Mucosa of descending colon (tissue), 3 donors: ENCODE results near the gene MYO5B. TPM values are rescaled to one million over a fixed set of nuclear protein-coding genes. Genes with fewer than 3 reads are reported as not detected.

Experiments
- ATAC-seq: fragments of 200-7000 bp; cut with Tn5 transposase; one replicate; pipeline ENCODE4 v1.9.1; 2020; ENCODE audit warnings: mild to moderate bottlenecking, moderate library complexity
- DNase-seq, 3 donors: peaks; one replicate each; pipeline ENCODE4 v3.0.0-alpha.2; 2020
- H3K36me3 ChIP-seq: fragments of 200-600 bp; one replicate; pipeline ENCODE4 v1.8.0; 2021; ENCODE audit warnings: low read depth, mild to moderate bottlenecking
- H3K4me1 ChIP-seq: fragments of 200-600 bp; one replicate; pipeline ENCODE4 v1.8.0; 2021; ENCODE audit warnings: low read depth, mild to moderate bottlenecking
- H3K4me3 ChIP-seq: fragments of 200-600 bp; one replicate; pipeline ENCODE4 v1.8.0; 2021; ENCODE audit warnings: mild to moderate bottlenecking
- H3K9me3 ChIP-seq: fragments of 200-600 bp; one replicate; pipeline ENCODE4 v1.8.0; 2021; ENCODE audit warnings: mild to moderate bottlenecking
- CTCF ChIP-seq: fragments of 200-600 bp; IDR thresholded peaks from one replicate; pipeline ENCODE4 v1.8.0; 2022; ENCODE audit warnings: antibody characterized with exemption, mild to moderate bottlenecking
- intact Hi-C, 2 donors: fragments of 100-400 bp; cut with DNase I in 1 of 2; cut with micrococcal nuclease in 1 of 2; formaldehyde crosslinking; loops; one replicate each; pipeline versions ENCODE4 v1.11.0 to v1.11.1; 2022; cut with DNase I, micrococcal nuclease
- total RNA-seq, 3 donors: library from RNA; stranded (reverse); fragmentation: NEBNext Ultra II Directional in 2 of 3; extraction: Animal tissue kit (Norgen Biotek cat#: 25700) in 2 of 3; gene quantifications; one replicate each; pipeline versions ENCODE4 v1.2.1 to v1.2.4, GENCODE V29; 2021 to 2023
- donor health status: DM: no; HTN: no; CAD: no; lungs with moderate emphysema.
- donor health status: DM: no; HTN: no; CAD: no.
- donor health status: DM: no; HTN: yes; CAD: no.

The MYO5B gene
- total RNA-seq, 3 donors from 2014 or later: 52.7 to 179 (median 120) TPM

- Histone ChIP-seq H3K4me1 (no peaks in the 10 kb centered on the region), H3K9me3 (no peaks in the 10 kb centered on the region), H3K36me3 (no peaks in the 10 kb centered on the region), H3K4me3 (no peak overlapping the region)
- intact Hi-C loops: no loop called here
- TF ChIP-seq CTCF: no peak
- ATAC-seq: no peak
- DNase-seq: no peak
Measured at GRCh38 chr18:49901862-49902340, 293.0 kb downstream of the MYO5B start.

- DNase-seq (no peak), ATAC-seq (peak; percentile 41)
- intact Hi-C loops: no loop called here
- Histone ChIP-seq H3K4me1 (no peaks in the 10 kb centered on the region), H3K9me3 (no peaks in the 10 kb centered on the region), H3K4me3 (no peak overlapping the region), H3K36me3 (no peaks in the 10 kb centered on the region)
- no peak for TF ChIP-seq CTCF
Measured at GRCh38 chr18:49899657-49900330, 295.2 kb downstream of the MYO5B start.

GRCh38 chr18:49898421-49898820 is 296.5 kb downstream of the MYO5B start:
- H3K4me3 ChIP-seq: no peak overlapping the region
- H3K9me3 ChIP-seq: no peaks in the 10 kb centered on the region
- intact Hi-C loops: no loop called here
- H3K36me3 ChIP-seq: no peaks in the 10 kb centered on the region
- H3K4me1 ChIP-seq: no peaks in the 10 kb centered on the region
- TF ChIP-seq CTCF: no peak
- DNase-seq (peak in 1 of 3 donors; percentile 83), ATAC-seq (peak; percentile 20)

- Histone ChIP-seq H3K4me3 (no peak overlapping the region), H3K9me3 (no peaks in the 10 kb centered on the region), H3K36me3 (no peaks in the 10 kb centered on the region), H3K4me1 (no peaks in the 10 kb centered on the region)
- DNase-seq (no peak), ATAC-seq (no peak)
- TF ChIP-seq CTCF: no peak
- intact Hi-C loops: no loop called here
Measured at GRCh38 chr18:49894517-49895226, 300.3 kb downstream of the MYO5B start.

GRCh38 chr18:49893036-49893435 is 301.9 kb downstream of the MYO5B start:
- H3K4me1 ChIP-seq: no peaks in the 10 kb centered on the region
- no peaks in the 10 kb centered on the region for H3K9me3 ChIP-seq
- TF ChIP-seq CTCF: no peak
- no peaks in the 10 kb centered on the region for H3K36me3 ChIP-seq
- H3K4me3 ChIP-seq: no peak overlapping the region
- ATAC-seq (no peak), DNase-seq (no peak)
- intact Hi-C loops: no loop called here
